Retinal pigment epithelial cell (primary cell): ENCODE data around the gene MAP9.

ENCODE experiments used
- DNase-seq: peaks from one replicate; pipeline ENCODE4 v3.0.0-alpha.2; 2010; ENCODE audit warnings: low read depth
- H3K4me3 ChIP-seq: 2 replicates; pipeline ENCODE4 v1.5.1; 2011; ENCODE audit warnings: mild to moderate bottlenecking, low read length, control low read depth, moderate library complexity
- TF ChIP-seq, protein P1 (sequence below): conservative IDR thresholded peaks from 2 replicates; pipeline ENCODE4 v1.5.1; 2011; ENCODE audit warnings: low read depth, low read length, control low read depth, inconsistent platforms

Gene MAP9

DNA sequence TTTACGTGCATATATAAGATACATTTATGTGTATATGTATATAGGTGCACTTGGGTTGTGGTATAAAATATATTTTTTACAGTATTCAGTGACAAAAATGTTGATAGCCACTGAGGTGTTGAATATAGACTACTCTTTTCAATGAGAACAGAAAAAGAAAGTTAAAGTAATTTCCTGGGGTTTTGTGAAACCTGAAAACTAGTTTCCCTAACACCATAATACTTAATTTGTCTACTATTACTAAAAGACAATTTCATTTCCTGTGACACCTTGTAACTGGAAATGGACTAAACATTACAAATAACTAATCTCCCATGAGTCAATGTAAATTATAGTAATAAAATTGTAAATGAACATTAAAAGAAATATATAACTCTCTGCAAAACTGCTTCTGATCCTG is 32.0 kb upstream of the MAP9 start:
- DNase-seq = no peak
- TF ChIP-seq, protein P1, sequence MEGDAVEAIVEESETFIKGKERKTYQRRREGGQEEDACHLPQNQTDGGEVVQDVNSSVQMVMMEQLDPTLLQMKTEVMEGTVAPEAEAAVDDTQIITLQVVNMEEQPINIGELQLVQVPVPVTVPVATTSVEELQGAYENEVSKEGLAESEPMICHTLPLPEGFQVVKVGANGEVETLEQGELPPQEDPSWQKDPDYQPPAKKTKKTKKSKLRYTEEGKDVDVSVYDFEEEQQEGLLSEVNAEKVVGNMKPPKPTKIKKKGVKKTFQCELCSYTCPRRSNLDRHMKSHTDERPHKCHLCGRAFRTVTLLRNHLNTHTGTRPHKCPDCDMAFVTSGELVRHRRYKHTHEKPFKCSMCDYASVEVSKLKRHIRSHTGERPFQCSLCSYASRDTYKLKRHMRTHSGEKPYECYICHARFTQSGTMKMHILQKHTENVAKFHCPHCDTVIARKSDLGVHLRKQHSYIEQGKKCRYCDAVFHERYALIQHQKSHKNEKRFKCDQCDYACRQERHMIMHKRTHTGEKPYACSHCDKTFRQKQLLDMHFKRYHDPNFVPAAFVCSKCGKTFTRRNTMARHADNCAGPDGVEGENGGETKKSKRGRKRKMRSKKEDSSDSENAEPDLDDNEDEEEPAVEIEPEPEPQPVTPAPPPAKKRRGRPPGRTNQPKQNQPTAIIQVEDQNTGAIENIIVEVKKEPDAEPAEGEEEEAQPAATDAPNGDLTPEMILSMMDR = no peak
- no peak overlapping the region for H3K4me3 ChIP-seq

- no peak overlapping the region for H3K4me3 ChIP-seq
- TF ChIP-seq, protein P1 = no peak
- no peak for DNase-seq
Measured at GRCh38 chr4:155407480-155407879, 30.7 kb upstream of the MAP9 start.

DNA sequence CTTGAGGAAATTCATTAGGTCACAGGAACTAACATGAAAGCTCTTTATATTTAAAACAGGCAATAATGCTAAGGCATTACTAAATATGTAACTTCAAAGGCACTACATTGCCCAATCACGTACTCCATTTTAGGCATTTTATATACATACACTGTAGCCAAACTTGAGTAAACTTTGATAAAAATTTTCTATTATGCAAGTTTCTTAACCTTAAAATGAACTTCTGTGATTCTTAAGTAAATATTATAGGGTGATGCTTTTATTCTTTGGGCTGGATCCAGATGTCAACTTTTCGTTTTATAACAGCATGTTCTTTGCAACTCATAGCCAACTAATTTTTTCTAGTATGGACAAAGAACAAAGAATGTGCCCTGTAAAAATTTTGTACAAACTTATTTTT is 28.3 kb upstream of the MAP9 start:
- no peak overlapping the region for H3K4me3 ChIP-seq
- DNase-seq = no peak
- TF ChIP-seq, protein P1 = no peak

- DNase-seq = no peak
- TF ChIP-seq, protein P1 = peak; percentile 36
- no peak overlapping the region for H3K4me3 ChIP-seq
Measured at GRCh38 chr4:155403886-155404285, 27.1 kb upstream of the MAP9 start.

- no peak overlapping the region for H3K4me3 ChIP-seq
- TF ChIP-seq, protein P1 = no peak
- DNase-seq = no peak
Measured at GRCh38 chr4:155402941-155403340, 26.2 kb upstream of the MAP9 start.

DNA sequence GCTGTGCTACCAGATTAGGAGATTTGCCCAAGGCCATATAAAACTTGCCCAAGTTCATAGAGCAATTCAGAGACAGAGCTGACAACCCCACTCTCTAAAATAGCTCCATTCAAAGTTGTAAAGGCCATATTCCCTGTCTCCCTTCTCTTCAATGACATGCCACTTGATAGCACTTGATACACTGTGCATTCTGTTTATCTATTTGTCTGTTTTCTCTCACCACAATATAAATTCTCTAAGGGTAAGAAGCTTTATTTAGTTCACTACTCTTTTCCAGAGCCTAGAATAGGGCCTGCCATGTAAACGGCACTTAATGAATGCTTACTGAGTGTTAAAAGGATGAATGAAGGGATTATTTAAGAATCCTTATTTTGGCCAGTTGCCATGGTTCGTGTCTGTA is 24.1 kb upstream of the MAP9 start:
- DNase-seq = no peak
- TF ChIP-seq, protein P1 = no peak
- H3K4me3 ChIP-seq = no peak overlapping the region

DNA sequence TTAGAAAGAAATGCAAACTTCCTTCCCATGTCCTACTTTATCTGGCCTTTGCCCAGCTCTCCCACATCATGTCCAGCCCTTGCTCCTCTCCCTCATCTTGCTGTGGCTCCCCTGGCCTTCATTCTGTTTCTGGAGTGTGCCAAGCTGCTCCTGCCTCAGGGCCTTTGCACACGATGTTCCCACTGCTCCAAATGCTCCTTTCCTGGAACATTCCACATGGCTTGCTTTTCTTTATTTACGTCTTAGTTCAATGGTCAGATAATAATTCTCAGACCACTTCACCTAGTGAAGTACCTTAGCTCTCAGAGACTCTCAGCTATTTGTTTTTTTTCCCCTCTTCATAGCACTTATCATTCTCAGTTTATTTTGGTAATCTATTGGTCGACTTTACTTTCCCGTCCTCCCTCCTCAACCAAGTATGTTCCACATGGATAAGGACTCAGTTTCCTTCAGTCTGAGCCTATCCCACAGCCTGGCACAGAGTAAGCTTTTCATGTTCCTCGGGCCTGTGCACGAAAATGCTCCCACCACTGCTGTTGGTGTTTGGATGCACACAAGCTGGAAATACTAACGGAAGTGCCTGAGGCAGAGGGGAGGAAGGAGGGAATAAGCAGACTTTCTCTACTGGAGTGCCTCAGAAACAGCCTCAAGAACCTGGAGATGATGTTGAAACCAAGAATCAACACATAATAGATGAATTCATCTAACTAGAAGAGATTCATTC is 23.4 kb upstream of the MAP9 start:
- DNase-seq = no peak
- no peak overlapping the region for H3K4me3 ChIP-seq
- TF ChIP-seq, protein P1 = no peak
